ENCODE data around the gene SUMO2.
A peak's percentile ranks its signal among the peaks of the same experiment; 100 is the strongest.
"Not testable (repeated sequence)": the region's sequence is repeated elsewhere in the genome, so short reads cannot be mapped to it uniquely, and the experiment has no call there.

Gene SUMO2

GRCh38 chr17:75142236-75142971, 40.4 kb downstream of the SUMO2 start:
- DNase-seq: no peak

- DNase-seq: no peak
Observed at GRCh38 chr17:75138519-75138918, 44.2 kb downstream of the SUMO2 start.

GRCh38 chr17:75137762-75138161, 45.0 kb downstream of the SUMO2 start:
- DNase-seq: not testable (repeated sequence)

GRCh38 chr17:75135946-75136345, 46.8 kb downstream of the SUMO2 start:
- no peak for DNase-seq

GRCh38 chr17:75135452-75135851, 47.3 kb downstream of the SUMO2 start:
- DNase-seq: no peak

GRCh38 chr17:75133607-75134347, 49.0 kb downstream of the SUMO2 start:
- peak; percentile 26 for DNase-seq

- DNase-seq: peak; percentile 7
Observed at GRCh38 chr17:75133001-75133400, 49.8 kb downstream of the SUMO2 start.

- not testable (repeated sequence) for DNase-seq
Observed at GRCh38 chr17:75132018-75133000, 50.5 kb downstream of the SUMO2 start.

GRCh38 chr17:75131278-75132017, 51.3 kb downstream of the SUMO2 start, which contains the start of gene NT5C:
TSS of gene NT5C (minus strand) at chr17:75131742. CDS start at chr17:75131707, 35 bp downstream.
- DNase-seq: peak; percentile 82

GRCh38 chr17:75130632-75131277, 52.0 kb downstream of the SUMO2 start:
- DNase-seq: peak; percentile 78

- no peak for DNase-seq
Observed at GRCh38 chr17:75130059-75130631, 52.6 kb downstream of the SUMO2 start.

GRCh38 chr17:75129576-75129975, 53.2 kb downstream of the SUMO2 start:
- no peak for DNase-seq

GRCh38 chr17:75128694-75129505, 53.9 kb downstream of the SUMO2 start:
- no peak for DNase-seq

GRCh38 chr17:75127936-75128335, 54.8 kb downstream of the SUMO2 start:
- not testable (repeated sequence) for DNase-seq

- DNase-seq: no peak
Observed at GRCh38 chr17:75126954-75127353, 55.8 kb downstream of the SUMO2 start.

GRCh38 chr17:75125984-75126383, 56.8 kb downstream of the SUMO2 start:
- no peak for DNase-seq

GRCh38 chr17:75124819-75125162, 58.0 kb downstream of the SUMO2 start:
- DNase-seq: no peak

- DNase-seq: peak; percentile 20
Observed at GRCh38 chr17:75124041-75124818, 58.5 kb downstream of the SUMO2 start.

- DNase-seq: no peak
Observed at GRCh38 chr17:75118307-75118706, 64.5 kb downstream of the SUMO2 start.

- DNase-seq: no peak
Observed at GRCh38 chr17:75116737-75117136, 66.0 kb downstream of the SUMO2 start.
